T-cell (primary cell): ENCODE results near the gene ZNF579. TPM values are rescaled to one million over a fixed set of nuclear protein-coding genes. Genes with fewer than 3 reads are reported as not detected.

Source experiments
- ATAC-seq, 4 experiments: fragments of 200-7000 bp in 3 of 4; fragments of 150-1000 bp in 1 of 4; cut with Tn5 transposase; replicated peaks in 1 of 4; 1 replicate in 3 of 4; 2 replicates in 1 of 4; pipeline ENCODE4 v1.10.0; 2021; ENCODE audit warnings: moderate library complexity in 3 of 4, mild to moderate bottlenecking in 2 of 4, moderate number of reproducible peaks in 1 of 4
- CTCF ChIA-PET, 2 donors: fragments of 300-600 bp; sonication (Branson Sonifier 250); formaldehyde crosslinking; loops; one replicate each; lab custom pipeline; 2022; ENCODE audit warnings: antibody characterized with exemption in 2 of 2; lab: Charles Lee
- POLR2A ChIA-PET, 2 donors: fragments of 300-600 bp; sonication (Branson Sonifier 250); formaldehyde crosslinking; loops; one replicate each; lab custom pipeline; 2022; ENCODE audit warnings: antibody characterized with exemption in 2 of 2; lab: Charles Lee
- DNase-seq, 35 experiments: peaks; one replicate each; pipeline versions ENCODE4 v3.0.0 to v3.0.0-alpha.2; 2013 to 2023
- H3K27ac ChIP-seq: one replicate; pipeline ENCODE4 v1.5.1; 2013; ENCODE audit warnings: low read length
- H3K27me3 ChIP-seq, 2 experiments: replicated peaks in 1 of 2; 1 replicate in 1 of 2; 2 replicates in 1 of 2; pipeline versions ENCODE4 v1.6.1 to v1.7.0; 2013; ENCODE audit warnings: low read length in 1 of 2, mixed read lengths in 1 of 2; ENCODE audit not compliant: control insufficient read depth in 2 of 2, insufficient read depth in 2 of 2; ENCODE audit errors: extremely low read depth in 1 of 2
- H3K36me3 ChIP-seq, 2 donors: 1 replicate in 1 of 2; 2 replicates in 1 of 2; pipeline versions ENCODE4 v1.6.1 to v1.7.0; 2013; ENCODE audit warnings: low read length in 1 of 2; ENCODE audit not compliant: control insufficient read depth in 2 of 2, insufficient read depth in 1 of 2; ENCODE audit errors: extremely low read depth in 1 of 2
- H3K4me1 ChIP-seq, 2 experiments: 1 replicate in 1 of 2; 2 replicates in 1 of 2; pipeline versions ENCODE4 v1.6.1 to v1.7.0; 2013; ENCODE audit warnings: low read length in 2 of 2, mixed read lengths in 1 of 2; ENCODE audit not compliant: insufficient read depth in 2 of 2, control insufficient read depth in 1 of 2; ENCODE audit errors: extremely low read depth in 1 of 2
- H3K4me3 ChIP-seq, 2 donors: 1 replicate in 1 of 2; 2 replicates in 1 of 2; pipeline versions ENCODE4 v1.5.1 to v1.7.0; 2013; ENCODE audit warnings: mild to moderate bottlenecking in 2 of 2, low read length in 1 of 2, moderate library complexity in 1 of 2; ENCODE audit not compliant: control insufficient read depth in 1 of 2; ENCODE audit errors: extremely low read depth in 1 of 2
- H3K9me3 ChIP-seq: 2 replicates; pipeline ENCODE4 v1.7.0; 2013
- H3K27ac Mint-ChIP-seq, 2 donors: one replicate each; pipeline ENCODE4 v1.8.0; 2020 to 2021; ENCODE audit warnings: mild to moderate bottlenecking in 2 of 2, mixed read lengths in 2 of 2
- H3K27me3 Mint-ChIP-seq, 2 donors: one replicate each; pipeline ENCODE4 v1.8.0; 2021 to 2022; ENCODE audit warnings: mixed read lengths in 2 of 2
- H3K36me3 Mint-ChIP-seq: one replicate; pipeline ENCODE4 v1.8.0; 2021; ENCODE audit warnings: mixed read lengths
- H3K4me1 Mint-ChIP-seq, 3 donors: one replicate each; pipeline ENCODE4 v1.8.0; 2020 to 2022; ENCODE audit warnings: mixed read lengths in 3 of 3, mild to moderate bottlenecking in 1 of 3
- H3K4me3 Mint-ChIP-seq, 3 donors: one replicate each; pipeline ENCODE4 v1.8.0; 2020 to 2022; ENCODE audit warnings: mild to moderate bottlenecking in 3 of 3, mixed read lengths in 3 of 3, moderate library complexity in 3 of 3
- H3K9me3 Mint-ChIP-seq, 3 donors: one replicate each; pipeline ENCODE4 v1.8.0; 2020 to 2022; ENCODE audit warnings: mixed read lengths in 3 of 3
- WGBS: methylation state at CpG from one replicate; pipeline ENCODE4 v1.1.5; 2013; ENCODE audit warnings: missing lambda C conversion rate; ENCODE audit not compliant: insufficient coverage; 5-methylcytosine and 5-hydroxymethylcytosine counted together
- total RNA-seq, 35 experiments: library from RNA in 6 of 35; stranded (reverse) in 6 of 35; fragments of 120-200 nt in 1 of 35; gene quantifications; one replicate each; pipeline versions ENCODE4 v1.2.1 to v1.2.4 and lab custom pipeline; 2013 to 2026

The ZNF579 gene
- total RNA-seq, 5 donors from 2014 or later (not counting 1 experiment from before 2014, with no cell fraction given): 5.4 to 13.3 (median 10.0) TPM

DNA sequence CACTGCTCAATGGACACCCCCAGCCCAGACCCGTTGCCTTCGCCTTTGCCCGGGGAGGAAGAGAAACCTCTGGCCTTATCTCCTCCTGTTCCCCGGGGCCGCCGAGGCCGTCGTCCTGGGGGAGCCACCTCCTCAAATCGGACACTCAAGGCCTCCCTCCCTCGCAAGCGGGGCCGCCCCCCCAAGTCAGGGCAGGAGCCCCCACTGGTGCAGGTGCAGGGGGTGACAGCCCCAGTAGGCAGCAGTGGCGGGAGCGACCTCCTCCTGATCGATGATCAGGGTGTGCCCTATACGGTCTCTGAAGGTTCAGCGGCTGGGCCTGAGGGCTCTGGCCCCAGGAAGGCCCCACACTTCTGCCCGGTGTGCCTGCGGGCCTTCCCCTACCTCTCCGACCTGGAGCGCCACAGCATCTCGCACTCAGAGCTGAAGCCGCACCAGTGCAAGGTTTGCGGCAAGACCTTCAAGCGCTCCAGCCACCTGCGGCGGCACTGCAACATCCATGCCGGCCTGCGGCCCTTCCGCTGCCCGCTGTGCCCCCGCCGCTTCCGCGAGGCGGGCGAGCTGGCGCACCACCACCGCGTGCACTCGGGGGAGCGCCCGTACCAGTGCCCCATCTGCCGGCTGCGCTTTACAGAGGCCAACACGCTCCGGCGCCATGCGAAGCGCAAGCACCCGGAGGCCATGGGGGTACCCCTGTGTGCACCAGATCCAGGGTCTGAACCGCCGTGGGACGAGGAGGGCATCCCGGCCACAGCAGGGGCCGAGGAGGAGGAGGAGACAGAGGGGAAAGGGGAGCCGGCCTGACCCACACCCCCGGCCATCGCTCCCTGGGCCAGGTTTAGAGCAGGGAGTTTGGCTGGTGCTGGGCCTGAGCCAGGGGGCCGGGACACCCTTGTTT lies 21.7 kb upstream of the ZNF579 start:
- peaks cover 17 to 53% of the 10 kb centered on the region in 2 experiments for H3K4me1 ChIP-seq
- DNase-seq (no peak), ATAC-seq (no peak)
- ChIA-PET CTCF (interaction anchor here in 1 of 2 donors (0.9 kb wide), 1 partner anchor 88 kb away, joined by 3 read pairs; no protein-coding TSS in a partner anchor), POLR2A (interaction anchor here in 1 of 2 donors (0.7 kb wide), 1 partner anchor 125 kb away, joined by 3 read pairs; no protein-coding TSS in a partner anchor)
- no peaks in the 10 kb centered on the region for H3K9me3 ChIP-seq
- H3K27ac ChIP-seq: no peak overlapping the region
- H3K27me3 ChIP-seq: no peaks in the 10 kb centered on the region
- Mint-ChIP-seq H3K27me3 (no peaks in the 10 kb centered on the region), H3K4me3 (peak overlapping the region in 1 of 3 donors; percentile 80), H3K36me3 (peaks cover 7% of the 10 kb centered on the region), H3K4me1 (peaks cover 42 to 59% (median 44%) of the 10 kb centered on the region in 3 donors), H3K27ac (peak overlapping the region in 1 of 2 donors; percentile 84), H3K9me3 (peaks cover 0 to 3% (median 0%) of the 10 kb centered on the region in 3 donors)
- 98% methylated on average over 52 of the region's 60 CpGs for WGBS
- peaks cover 0 to 7% of the 10 kb centered on the region in 2 donors for H3K36me3 ChIP-seq
- H3K4me3 ChIP-seq: no peak overlapping the region

DNA sequence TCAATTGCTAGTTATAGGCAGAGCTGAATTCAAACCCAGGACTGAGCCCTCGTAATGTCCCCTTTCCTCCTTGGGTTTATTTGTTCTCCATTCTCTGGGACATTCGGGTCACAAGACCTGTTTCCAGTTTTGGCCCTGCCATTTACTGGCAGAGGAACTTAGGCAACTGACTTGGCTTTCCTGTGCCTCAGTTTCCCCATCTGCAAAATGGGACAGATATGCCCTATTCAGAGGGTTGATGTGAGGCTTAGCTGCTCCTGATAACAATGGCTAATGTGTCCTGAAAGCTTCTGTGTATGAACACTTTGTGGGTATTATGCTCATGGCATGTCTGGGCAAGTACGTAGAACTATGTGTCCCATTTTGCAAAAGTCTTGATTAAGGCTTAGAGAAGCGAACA lies 20.4 kb upstream of the ZNF579 start:
- Mint-ChIP-seq H3K27me3 (no peaks in the 10 kb centered on the region), H3K36me3 (peaks cover 19% of the 10 kb centered on the region), H3K9me3 (peaks cover 0 to 3% (median 0%) of the 10 kb centered on the region in 3 donors), H3K4me3 (peak overlapping the region; percentile 78 to 85 (median 80)), H3K4me1 (peaks cover 31 to 51% (median 32%) of the 10 kb centered on the region in 3 donors), H3K27ac (peak overlapping the region; percentile 84 to 94)
- H3K27ac ChIP-seq: peak overlapping the region; percentile 64
- peak overlapping the region; percentile 52 to 67 for H3K4me3 ChIP-seq
- CTCF ChIA-PET: no interaction called here
- WGBS: 83% methylated on average over 4 of the region's 4 CpGs
- H3K9me3 ChIP-seq: no peaks in the 10 kb centered on the region
- peaks cover 10% of the 10 kb centered on the region in 2 donors for H3K36me3 ChIP-seq
- no peak for ATAC-seq
- H3K27me3 ChIP-seq: no peaks in the 10 kb centered on the region
- POLR2A ChIA-PET: interaction anchor here in 1 of 2 donors (0.6 kb wide), 1 partner anchor 15 kb away, joined by 5 read pairs; no protein-coding TSS in a partner anchor
- no peak for DNase-seq
- H3K4me1 ChIP-seq: peaks cover 8 to 41% of the 10 kb centered on the region in 2 experiments

GRCh38 chr19:55600662-55601028 lies 20.0 kb upstream of the ZNF579 start:
- peaks cover 23% of the 10 kb centered on the region for H3K36me3 Mint-ChIP-seq
- H3K9me3 Mint-ChIP-seq: peaks cover 0 to 3% (median 0%) of the 10 kb centered on the region in 3 donors
- no peaks in the 10 kb centered on the region for H3K9me3 ChIP-seq
- H3K27me3 ChIP-seq: no peaks in the 10 kb centered on the region
- POLR2A ChIA-PET: interaction anchor here (0.6 to 2.1 kb wide), 3 partner anchors 14 to 213 kb away, joined by 4 to 11 read pairs (median 5); partner anchors contain the start of gene ZNF784 (in 1 of the 2)
- H3K27me3 Mint-ChIP-seq: no peaks in the 10 kb centered on the region
- DNase-seq: no peak
- H3K4me3 Mint-ChIP-seq: peak overlapping the region; percentile 78 to 85 (median 80)
- ATAC-seq: no peak
- H3K4me1 ChIP-seq: peaks cover 7 to 36% of the 10 kb centered on the region in 2 experiments
- peaks cover 10 to 13% of the 10 kb centered on the region in 2 donors for H3K36me3 ChIP-seq
- peak overlapping the region; percentile 84 to 94 for H3K27ac Mint-ChIP-seq
- peaks cover 29 to 47% (median 29%) of the 10 kb centered on the region in 3 donors for H3K4me1 Mint-ChIP-seq
- CTCF ChIA-PET: interaction anchor here in 1 of 2 donors (0.6 to 1.1 kb wide), 2 partner anchors 14 to 116 kb away, joined by 3 to 6 read pairs; partner anchors contain the start of gene NAT14
- 0% methylated on average over 2 of the region's 15 CpGs for WGBS
- peak overlapping the region; percentile 64 for H3K27ac ChIP-seq
- H3K4me3 ChIP-seq: peak overlapping the region; percentile 52 to 67

DNA sequence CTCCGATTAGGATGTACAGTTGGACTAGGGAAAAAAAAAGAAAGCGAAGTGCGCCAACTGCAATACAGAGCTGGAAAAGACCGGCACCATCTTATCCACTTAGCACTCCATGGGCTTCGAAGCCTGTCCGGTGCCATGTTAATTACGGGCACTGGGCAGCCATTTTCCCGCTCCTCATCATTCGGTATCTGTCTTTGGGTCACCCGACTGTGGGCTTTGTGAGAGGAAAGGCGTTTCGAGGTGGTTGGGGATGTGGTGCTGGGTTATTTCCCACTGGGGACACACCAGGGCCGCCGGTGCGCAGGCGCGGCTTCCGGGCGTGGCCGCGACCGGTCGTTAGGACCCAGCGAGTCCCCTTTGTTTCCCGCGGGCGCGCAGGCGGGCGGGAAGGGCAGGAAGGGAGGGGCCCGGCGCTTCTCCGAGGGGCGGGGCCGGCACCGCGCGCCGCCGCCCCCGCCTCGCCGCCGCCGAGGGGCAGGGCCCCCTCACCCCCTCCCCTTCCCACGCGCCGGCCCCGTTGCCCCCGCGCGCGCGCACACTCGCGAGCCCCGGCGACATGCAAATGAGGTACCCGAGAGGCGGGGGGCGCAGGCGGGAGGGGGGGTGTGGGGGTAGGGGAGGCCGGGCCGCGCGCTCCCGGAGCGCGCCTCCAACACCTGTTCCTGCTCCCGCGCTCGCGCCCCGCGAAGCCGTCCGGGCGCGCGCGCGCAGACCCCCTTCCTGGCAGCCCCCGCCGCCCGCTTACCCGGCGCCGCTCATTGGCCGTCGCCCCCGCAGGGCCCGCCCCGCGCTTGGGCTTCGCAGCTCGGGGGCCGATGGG lies 19.4 kb upstream of the ZNF579 start, which contains the start of gene ZNF524:
Gene ZNF524 (plus strand): TSS at position 447 of the 820 bp plus-strand sequence. CDS start 1,825 bp downstream, outside the sequence.
- CTCF ChIA-PET: interaction anchor here in 1 of 2 donors (0.6 to 1.7 kb wide), 10 partner anchors 13 to 261 kb away, joined by 3 to 10 read pairs (median 5); partner anchors contain the start of genes KMT5C, NAT14, U2AF2 and ZNF784
- DNase-seq: peak; percentile 73 to 92 (median 85)
- Mint-ChIP-seq H3K9me3 (peaks cover 0 to 3% (median 0%) of the 10 kb centered on the region in 3 donors), H3K27me3 (no peaks in the 10 kb centered on the region), H3K27ac (peak within 1 kb of the TSS; percentile 100), H3K4me1 (peaks cover 27 to 47% (median 29%) of the 10 kb centered on the region in 3 donors), H3K4me3 (peak within 1 kb of the TSS; percentile 98 to 99 (median 98)), H3K36me3 (peaks cover 29% of the 10 kb centered on the region)
- Histone ChIP-seq H3K4me3 (peak within 1 kb of the TSS; percentile 86 to 97), H3K27me3 (no peaks in the 10 kb centered on the region), H3K27ac (peak within 1 kb of the TSS; percentile 97), H3K9me3 (no peaks in the 10 kb centered on the region), H3K4me1 (peaks cover 7 to 36% of the 10 kb centered on the region in 2 experiments), H3K36me3 (peaks cover 13 to 17% of the 10 kb centered on the region in 2 donors)
- 4% methylated on average over 58 of the region's 97 CpGs for whole genome bisulfite sequencing
- ATAC-seq: peak; percentile 69 to 72 (median 72)
- POLR2A ChIA-PET: interaction anchor here (0.7 to 2.1 kb wide), 5 partner anchors 25 to 320 kb away, joined by 3 to 11 read pairs (median 4); partner anchors contain the start of gene ZNF784 (in 1 of the 2)

GRCh38 chr19:55599468-55599841 lies 18.8 kb upstream of the ZNF579 start, which contains the start of gene FIZ1:
TSS of gene FIZ1 (minus strand) at chr19:55599517. CDS start at chr19:55597865, 1,652 bp downstream.
- Histone ChIP-seq H3K27me3 (no peaks in the 10 kb centered on the region), H3K9me3 (no peaks in the 10 kb centered on the region), H3K36me3 (peaks cover 13 to 22% of the 10 kb centered on the region in 2 donors), H3K27ac (peak within 1 kb of the TSS; percentile 97), H3K4me1 (peaks cover 7 to 31% of the 10 kb centered on the region in 2 experiments), H3K4me3 (peak within 1 kb of the TSS; percentile 86 to 97)
- ChIA-PET POLR2A (interaction anchor here (0.6 to 2.1 kb wide), 7 partner anchors 25 to 319 kb away, joined by 3 to 11 read pairs (median 4); partner anchors contain the start of gene ZNF784 (in 2 of the 2)), CTCF (interaction anchor here in 1 of 2 donors (0.6 to 1.7 kb wide), 12 partner anchors 25 to 260 kb away, joined by 3 to 10 read pairs (median 4); partner anchors contain the start of genes ISOC2, KMT5C, NAT14 and U2AF2)
- DNase-seq (peak; percentile 86 to 97 (median 92)), ATAC-seq (peak; percentile 75 to 78 (median 76))
- Mint-ChIP-seq H3K4me1 (peaks cover 23 to 42% (median 25%) of the 10 kb centered on the region in 3 donors), H3K27me3 (no peaks in the 10 kb centered on the region), H3K36me3 (peaks cover 34% of the 10 kb centered on the region), H3K9me3 (peaks cover 0 to 3% (median 0%) of the 10 kb centered on the region in 3 donors), H3K27ac (peak within 1 kb of the TSS; percentile 100), H3K4me3 (peak within 1 kb of the TSS; percentile 98 to 99 (median 98))
- WGBS: 0% methylated on average over 11 of the region's 23 CpGs
